Right lobe of liver (tissue), 6 donors: ENCODE results near the gene ASB12. TPM values are rescaled to one million over a fixed set of nuclear protein-coding genes. Genes with fewer than 3 reads are reported as not detected.
"Not testable (repeated sequence)": the region's sequence is repeated elsewhere in the genome, so short reads cannot be mapped to it uniquely, and the experiment has no call there.

Experiments used
- ATAC-seq, 4 donors: fragments of 200-7000 bp; cut with Tn5 transposase; one replicate each; pipeline ENCODE4 v1.9.1; 2020; ENCODE audit warnings: mild to moderate bottlenecking in 4 of 4, moderate library complexity in 4 of 4
- DNase-seq, 3 donors: peaks; one replicate each; pipeline ENCODE4 v3.0.0-alpha.2; 2020
- H3K27ac ChIP-seq, 3 donors: fragments of 200-600 bp; one replicate each; pipeline ENCODE4 v1.8.0; 2022
- H3K27me3 ChIP-seq, 2 donors: fragments of 200-600 bp; one replicate each; pipeline ENCODE4 v1.8.0; 2022
- H3K36me3 ChIP-seq, 4 donors: fragments of 200-600 bp; sonication (generic) in 1 of 4; one replicate each; pipeline versions ENCODE4 v1.5.1 to v1.8.0; 2017 to 2022; ENCODE audit warnings: control low read depth in 1 of 4
- H3K4me1 ChIP-seq, 4 donors: fragments of 200-600 bp; sonication (generic) in 1 of 4; one replicate each; pipeline versions ENCODE4 v1.5.1 to v1.8.0; 2017 to 2022; ENCODE audit warnings: control low read depth in 1 of 4
- H3K4me3 ChIP-seq, 3 donors: fragments of 200-600 bp; one replicate each; pipeline ENCODE4 v1.8.0; 2022
- H3K9me3 ChIP-seq, 4 donors: fragments of 200-600 bp; sonication (generic) in 1 of 4; one replicate each; pipeline versions ENCODE4 v1.5.1 to v1.8.0; 2017 to 2022; ENCODE audit warnings: control low read depth in 1 of 4
- POLR2A ChIP-seq: fragments of 450-650 bp; IDR thresholded peaks from one replicate; pipeline ENCODE4 v1.6.1; 2017; ENCODE audit warnings: antibody characterized with exemption, mild to moderate bottlenecking
- WGBS: methylation state at CpG from one replicate; pipeline ENCODE4 v1.1.6; 2018; ENCODE audit warnings: low coverage, low lambda C conversion rate; ENCODE audit not compliant: insufficient coverage; ENCODE audit errors: missing lambda C conversion rate; 5-methylcytosine and 5-hydroxymethylcytosine counted together
- intact Hi-C, 2 donors: fragments of 100-400 bp; cut with DNase I; formaldehyde crosslinking; loops; one replicate each; pipeline versions ENCODE4 v1.11.2 to v1.14.1; 2022
- total RNA-seq, 6 experiments: library from RNA; depleted of rRNA in 2 of 6; stranded (reverse); fragments of >200 nt in 2 of 6; fragmentation: NEBNext Ultra II Directional in 3 of 6; extraction: Animal tissue kit (Norgen Biotek cat#: 25700) in 3 of 6; gene quantifications; one replicate each; pipeline versions ENCODE4 v1.1.0 to v1.2.4, GENCODE V29; 2016 to 2023
- TF ChIP-seq, protein P1 (sequence below), 4 donors: fragments of 200-600 bp in 3 of 4; fragments of 450-650 bp in 1 of 4; IDR thresholded peaks; one replicate each; pipeline versions ENCODE4 v1.5.1 to v1.8.0; 2016 to 2022; ENCODE audit warnings: antibody characterized with exemption in 4 of 4, mild to moderate bottlenecking in 2 of 4
- donor health status: DM: no; HTN: yes; CAD: no.
- donor health status: DM: no; HTN: no; CAD: no.
- donor health status: DM: no; HTN: no; CAD: no.
- donor health status: DM: no; HTN: yes; CAD: no.
- donor health status: DM: no; HTN: yes; CAD: no.

The ASB12 gene
- total RNA-seq, 6 experiments from 2014 or later = 0.18 TPM; not detected in 5

DNA sequence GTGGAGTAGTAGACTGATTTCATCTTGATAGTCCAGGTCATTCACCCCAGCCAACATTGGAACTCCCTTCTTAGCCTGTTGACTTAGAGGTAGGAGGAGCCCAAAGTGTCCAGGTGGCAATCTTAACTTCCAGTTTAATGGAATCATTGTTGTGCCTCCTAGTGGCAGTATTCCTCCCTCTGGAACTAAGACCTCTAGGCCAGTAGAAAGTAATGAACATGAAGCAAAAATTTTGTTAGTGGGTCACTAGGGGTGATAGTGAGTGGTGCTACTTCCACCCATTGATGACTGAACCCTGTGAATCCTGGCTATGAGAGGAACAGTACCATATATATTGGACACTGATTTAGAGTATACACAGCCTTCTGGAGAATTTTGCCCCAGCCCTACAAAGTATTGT, 16.4 kb downstream of the ASB12 start:
- DNase-seq, H3K36me3 ChIP-seq, intact Hi-C loops, H3K4me3 ChIP-seq, ATAC-seq, H3K9me3 ChIP-seq, H3K4me1 ChIP-seq, H3K27ac ChIP-seq, H3K27me3 ChIP-seq: not testable (repeated sequence)
- TF ChIP-seq, protein P1, sequence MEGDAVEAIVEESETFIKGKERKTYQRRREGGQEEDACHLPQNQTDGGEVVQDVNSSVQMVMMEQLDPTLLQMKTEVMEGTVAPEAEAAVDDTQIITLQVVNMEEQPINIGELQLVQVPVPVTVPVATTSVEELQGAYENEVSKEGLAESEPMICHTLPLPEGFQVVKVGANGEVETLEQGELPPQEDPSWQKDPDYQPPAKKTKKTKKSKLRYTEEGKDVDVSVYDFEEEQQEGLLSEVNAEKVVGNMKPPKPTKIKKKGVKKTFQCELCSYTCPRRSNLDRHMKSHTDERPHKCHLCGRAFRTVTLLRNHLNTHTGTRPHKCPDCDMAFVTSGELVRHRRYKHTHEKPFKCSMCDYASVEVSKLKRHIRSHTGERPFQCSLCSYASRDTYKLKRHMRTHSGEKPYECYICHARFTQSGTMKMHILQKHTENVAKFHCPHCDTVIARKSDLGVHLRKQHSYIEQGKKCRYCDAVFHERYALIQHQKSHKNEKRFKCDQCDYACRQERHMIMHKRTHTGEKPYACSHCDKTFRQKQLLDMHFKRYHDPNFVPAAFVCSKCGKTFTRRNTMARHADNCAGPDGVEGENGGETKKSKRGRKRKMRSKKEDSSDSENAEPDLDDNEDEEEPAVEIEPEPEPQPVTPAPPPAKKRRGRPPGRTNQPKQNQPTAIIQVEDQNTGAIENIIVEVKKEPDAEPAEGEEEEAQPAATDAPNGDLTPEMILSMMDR (IDR thresholded peaks at IDR 0.05) = peak in 3 of 4 donors; percentile 16 to 42 (median 21)

- peak; percentile 53 to 76 (median 76) for DNase-seq
- intact Hi-C loops = no loop called here
- TF ChIP-seq, protein P1 (IDR thresholded peaks at IDR 0.05) = no peak
- no peak for TF ChIP-seq POLR2A
- Histone ChIP-seq H3K27ac (peak overlapping the region; percentile 83 to 96 (median 93)), H3K36me3 (no peaks in the 10 kb centered on the region), H3K4me3 (peak overlapping the region; percentile 63 to 74 (median 68)), H3K27me3 (no peaks in the 10 kb centered on the region), H3K4me1 (peaks cover 0 to 17% (median 0%) of the 10 kb centered on the region in 4 donors), H3K9me3 (no peaks in the 10 kb centered on the region)
- WGBS = 43% methylated on average over 5 of the region's 5 CpGs
- ATAC-seq = peak; percentile 11 to 24 (median 22)
These were observed 23.7 kb downstream of the ASB12 start for GRCh38 chrX:64206556-64207162.

GRCh38 chrX:64205735-64206501, 24.5 kb downstream of the ASB12 start:
- peak overlapping the region; percentile 83 to 96 (median 93) for H3K27ac ChIP-seq
- TF ChIP-seq, protein P1 (IDR thresholded peaks at IDR 0.05) = peak in 1 of 4 donors; percentile 12
- peak; percentile 88 for TF ChIP-seq POLR2A
- H3K4me1 ChIP-seq = peaks cover 0 to 17% (median 0%) of the 10 kb centered on the region in 4 donors
- 22% methylated on average over 13 of the region's 45 CpGs for WGBS
- H3K4me3 ChIP-seq = peak overlapping the region; percentile 63 to 74 (median 68)
- no peaks in the 10 kb centered on the region for H3K9me3 ChIP-seq
- DNase-seq (peak; percentile 92 to 95 (median 94)), ATAC-seq (peak; percentile 83 to 91 (median 88))
- H3K36me3 ChIP-seq = no peaks in the 10 kb centered on the region
- H3K27me3 ChIP-seq = no peaks in the 10 kb centered on the region
- intact Hi-C loops = no loop called here

DNA sequence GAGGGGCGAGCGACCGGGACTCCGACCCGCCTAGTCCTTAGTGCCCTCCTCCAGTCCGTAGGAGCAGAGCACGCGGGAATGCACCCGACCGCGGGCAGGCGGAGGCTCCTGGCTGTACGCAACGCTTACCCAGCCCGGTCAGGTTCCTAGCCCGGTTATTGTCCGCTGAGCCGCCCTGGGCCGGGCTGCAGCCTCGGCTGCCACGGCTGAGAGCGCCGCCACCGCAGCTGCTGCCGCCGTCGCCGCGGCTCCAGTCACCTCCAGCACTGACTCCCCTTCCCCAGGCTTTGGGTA, 25.0 kb downstream of the ASB12 start, which contains the start of gene AMER1:
TSS of gene AMER1 (minus strand) at position 268 of the 294 bp plus-strand sequence. CDS start 12,422 bp downstream, outside the sequence.
- intact Hi-C loops = no loop called here
- Histone ChIP-seq H3K4me3 (peak within 1 kb of the TSS; percentile 63 to 74 (median 68)), H3K27me3 (no peaks in the 10 kb centered on the region), H3K9me3 (no peaks in the 10 kb centered on the region), H3K36me3 (no peaks in the 10 kb centered on the region), H3K4me1 (peaks cover 0 to 17% (median 0%) of the 10 kb centered on the region in 4 donors), H3K27ac (peak within 1 kb of the TSS; percentile 83 to 96 (median 93))
- no peak for TF ChIP-seq POLR2A
- TF ChIP-seq, protein P1 (IDR thresholded peaks at IDR 0.05) = no peak
- ATAC-seq (peak; percentile 29 to 51 (median 42)), DNase-seq (peak in 1 of 3 donors; percentile 58)
- 11% methylated on average over 22 of the region's 29 CpGs for WGBS
